Esophagus (tissue), 2 donors: ENCODE data around the gene ATN1. TPM values are rescaled to one million over a fixed set of nuclear protein-coding genes. Genes with fewer than 3 reads are reported as not detected.
A peak's percentile ranks its signal among the peaks of the same experiment; 100 is the strongest.

ENCODE experiments used
- H3K27ac ChIP-seq, 2 donors: one replicate each; pipeline ENCODE4 v1.5.1; 2013; ENCODE audit warnings: low read depth in 2 of 2, mild to moderate bottlenecking in 2 of 2, inconsistent platforms in 1 of 2, low read length in 1 of 2, moderate library complexity in 1 of 2
- H3K27me3 ChIP-seq, 2 donors: one replicate each; pipeline ENCODE4 v1.6.1; 2013; ENCODE audit warnings: low read length in 2 of 2, control low read depth in 1 of 2, mild to moderate bottlenecking in 1 of 2; ENCODE audit not compliant: insufficient read depth in 2 of 2, control insufficient read depth in 1 of 2
- H3K36me3 ChIP-seq, 2 donors: one replicate each; pipeline ENCODE4 v1.6.1; 2013; ENCODE audit warnings: low read length in 1 of 2; ENCODE audit not compliant: control insufficient read depth in 2 of 2, insufficient read depth in 2 of 2
- H3K4me1 ChIP-seq, 2 donors: one replicate each; pipeline ENCODE4 v1.6.1; 2013; ENCODE audit warnings: low read length in 1 of 2; ENCODE audit not compliant: control insufficient read depth in 2 of 2, insufficient read depth in 2 of 2
- H3K4me3 ChIP-seq, 2 donors: one replicate each; pipeline ENCODE4 v1.5.1; 2013; ENCODE audit warnings: low read length in 2 of 2, mild to moderate bottlenecking in 2 of 2, low read depth in 1 of 2, moderate library complexity in 1 of 2
- H3K9me3 ChIP-seq, 2 donors: one replicate each; pipeline ENCODE4 v1.6.1; 2013; ENCODE audit warnings: mild to moderate bottlenecking in 2 of 2, low read depth in 1 of 2, low read length in 1 of 2, moderate library complexity in 1 of 2; ENCODE audit not compliant: control insufficient read depth in 2 of 2, insufficient read depth in 1 of 2
- WGBS, 2 donors: extraction: QIAGEN DNeasy Blood & Tissue Kit; methylation state at CpG; one replicate each; pipeline ENCODE4 v1.1.7; 2013; 5-methylcytosine and 5-hydroxymethylcytosine counted together
- polyA plus RNA-seq, 2 donors: library from polyadenylated mRNA; stranded (reverse); fragments of 200-250 nt; gene quantifications; one replicate each; pipeline ENCODE4 v1.2.3, GENCODE V29; 2013
- donor health status: healthy with polysubstance abuse.
- donor health status: Bipolar disorder and iron deficiency.

The ATN1 gene
- polyA plus RNA-seq, 2 donors = 34.9 to 63.5 TPM

DNA sequence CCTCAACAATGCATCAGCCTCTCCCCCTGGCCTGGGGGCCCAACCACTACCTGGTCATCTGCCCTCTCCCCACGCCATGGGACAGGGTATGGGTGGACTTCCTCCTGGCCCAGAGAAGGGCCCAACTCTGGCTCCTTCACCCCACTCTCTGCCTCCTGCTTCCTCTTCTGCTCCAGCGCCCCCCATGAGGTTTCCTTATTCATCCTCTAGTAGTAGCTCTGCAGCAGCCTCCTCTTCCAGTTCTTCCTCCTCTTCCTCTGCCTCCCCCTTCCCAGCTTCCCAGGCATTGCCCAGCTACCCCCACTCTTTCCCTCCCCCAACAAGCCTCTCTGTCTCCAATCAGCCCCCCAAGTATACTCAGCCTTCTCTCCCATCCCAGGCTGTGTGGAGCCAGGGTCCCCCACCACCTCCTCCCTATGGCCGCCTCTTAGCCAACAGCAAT lies 8.5 kb downstream of the ATN1 start:
- no peaks in the 10 kb centered on the region for H3K9me3 ChIP-seq
- peaks cover 0 to 6% of the 10 kb centered on the region in 2 donors for H3K4me1 ChIP-seq
- H3K27me3 ChIP-seq = no peaks in the 10 kb centered on the region
- peak overlapping the region in 1 of 2 donors; percentile 85 for H3K27ac ChIP-seq
- H3K36me3 ChIP-seq = peaks cover 3 to 24% of the 10 kb centered on the region in 2 donors
- 86 to 92% methylated on average over 3 of the region's 3 CpGs for WGBS, 2 donors
- H3K4me3 ChIP-seq = no peak overlapping the region

DNA sequence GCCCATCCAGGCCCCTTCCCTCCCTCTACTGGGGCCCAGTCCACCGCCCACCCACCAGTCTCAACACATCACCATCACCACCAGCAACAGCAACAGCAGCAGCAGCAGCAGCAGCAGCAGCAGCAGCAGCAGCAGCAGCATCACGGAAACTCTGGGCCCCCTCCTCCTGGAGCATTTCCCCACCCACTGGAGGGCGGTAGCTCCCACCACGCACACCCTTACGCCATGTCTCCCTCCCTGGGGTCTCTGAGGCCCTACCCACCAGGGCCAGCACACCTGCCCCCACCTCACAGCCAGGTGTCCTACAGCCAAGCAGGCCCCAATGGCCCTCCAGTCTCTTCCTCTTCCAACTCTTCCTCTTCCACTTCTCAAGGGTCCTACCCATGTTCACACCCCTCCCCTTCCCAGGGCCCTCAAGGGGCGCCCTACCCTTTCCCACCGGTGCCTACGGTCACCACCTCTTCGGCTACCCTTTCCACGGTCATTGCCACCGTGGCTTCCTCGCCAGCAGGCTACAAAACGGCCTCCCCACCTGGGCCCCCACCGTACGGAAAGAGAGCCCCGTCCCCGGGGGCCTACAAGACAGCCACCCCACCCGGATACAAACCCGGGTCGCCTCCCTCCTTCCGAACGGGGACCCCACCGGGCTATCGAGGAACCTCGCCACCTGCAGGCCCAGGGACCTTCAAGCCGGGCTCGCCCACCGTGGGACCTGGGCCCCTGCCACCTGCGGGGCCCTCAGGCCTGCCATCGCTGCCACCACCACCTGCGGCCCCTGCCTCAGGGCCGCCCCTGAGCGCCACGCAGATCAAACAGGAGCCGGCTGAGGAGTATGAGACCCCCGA lies 9.1 kb downstream of the ATN1 start:
- Histone ChIP-seq H3K27me3 (no peaks in the 10 kb centered on the region), H3K4me1 (peaks cover 0 to 6% of the 10 kb centered on the region in 2 donors), H3K9me3 (no peaks in the 10 kb centered on the region), H3K27ac (peak overlapping the region; percentile 85 to 93), H3K4me3 (peak overlapping the region; percentile 55 to 70), H3K36me3 (peaks cover 3 to 30% of the 10 kb centered on the region in 2 donors)
- 21 to 30% methylated on average over 32 to 36 of the region's 36 CpGs for WGBS, 2 donors

DNA sequence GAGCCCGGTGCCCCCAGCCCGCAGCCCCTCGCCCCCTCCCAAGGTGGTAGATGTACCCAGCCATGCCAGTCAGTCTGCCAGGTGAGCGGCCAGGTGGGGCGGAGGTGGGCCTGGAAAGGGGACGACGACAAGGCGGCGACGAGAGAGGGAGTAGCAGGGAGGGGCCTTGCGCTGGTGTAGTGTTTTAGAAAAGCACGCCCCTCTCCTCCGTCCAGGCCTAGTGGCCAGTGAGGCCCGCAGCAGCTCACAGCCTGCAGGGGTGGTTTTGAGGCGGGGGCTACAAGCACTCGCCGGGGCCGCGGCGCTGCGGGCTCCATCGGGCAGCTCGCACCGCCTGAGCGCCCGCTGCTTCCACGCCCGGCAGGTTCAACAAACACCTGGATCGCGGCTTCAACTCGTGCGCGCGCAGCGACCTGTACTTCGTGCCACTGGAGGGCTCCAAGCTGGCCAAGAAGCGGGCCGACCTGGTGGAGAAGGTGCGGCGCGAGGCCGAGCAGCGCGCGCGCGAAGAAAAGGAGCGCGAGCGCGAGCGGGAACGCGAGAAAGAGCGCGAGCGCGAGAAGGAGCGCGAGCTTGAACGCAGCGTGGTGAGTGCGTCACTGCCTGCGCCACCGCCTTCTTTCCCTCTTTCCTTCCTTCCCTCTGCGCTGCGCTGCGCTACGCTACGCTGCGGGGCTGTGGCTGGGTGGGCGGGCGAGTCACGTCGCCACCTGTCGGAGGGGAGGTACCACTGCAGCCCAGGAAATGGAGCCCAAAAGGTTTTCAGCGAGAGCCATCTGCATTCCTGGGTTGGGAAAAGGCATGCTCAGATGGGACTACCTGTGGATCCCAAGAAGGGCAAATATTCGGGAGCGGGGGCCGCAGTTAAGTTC lies 10.0 kb downstream of the ATN1 start:
- Histone ChIP-seq H3K27me3 (no peaks in the 10 kb centered on the region), H3K4me1 (peaks cover 0 to 6% of the 10 kb centered on the region in 2 donors), H3K4me3 (peak overlapping the region; percentile 55 to 70), H3K9me3 (no peaks in the 10 kb centered on the region), H3K27ac (peak overlapping the region; percentile 85 to 93), H3K36me3 (peaks cover 3 to 31% of the 10 kb centered on the region in 2 donors)
- 0 to 1% methylated on average over 77 to 80 of the region's 80 CpGs for WGBS, 2 donors

DNA sequence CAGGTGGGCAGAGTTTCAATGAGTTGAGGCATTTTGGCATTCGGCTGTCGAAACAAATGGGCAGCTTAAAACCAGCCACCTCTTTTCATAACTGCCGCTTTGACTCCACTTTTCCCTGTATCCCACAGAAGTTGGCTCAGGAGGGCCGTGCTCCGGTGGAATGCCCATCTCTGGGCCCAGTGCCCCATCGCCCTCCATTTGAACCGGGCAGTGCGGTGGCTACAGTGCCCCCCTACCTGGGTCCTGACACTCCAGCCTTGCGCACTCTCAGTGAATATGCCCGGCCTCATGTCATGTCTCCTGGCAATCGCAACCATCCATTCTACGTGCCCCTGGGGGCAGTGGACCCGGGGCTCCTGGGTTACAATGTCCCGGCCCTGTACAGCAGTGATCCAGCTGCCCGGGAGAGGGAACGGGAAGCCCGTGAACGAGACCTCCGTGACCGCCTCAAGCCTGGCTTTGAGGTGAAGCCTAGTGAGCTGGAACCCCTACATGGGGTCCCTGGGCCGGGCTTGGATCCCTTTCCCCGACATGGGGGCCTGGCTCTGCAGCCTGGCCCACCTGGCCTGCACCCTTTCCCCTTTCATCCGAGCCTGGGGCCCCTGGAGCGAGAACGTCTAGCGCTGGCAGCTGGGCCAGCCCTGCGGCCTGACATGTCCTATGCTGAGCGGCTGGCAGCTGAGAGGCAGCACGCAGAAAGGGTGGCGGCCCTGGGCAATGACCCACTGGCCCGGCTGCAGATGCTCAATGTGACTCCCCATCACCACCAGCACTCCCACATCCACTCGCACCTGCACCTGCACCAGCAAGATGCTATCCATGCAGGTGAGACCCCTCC lies 10.8 kb downstream of the ATN1 start:
- H3K4me3 ChIP-seq = no peak overlapping the region
- no peaks in the 10 kb centered on the region for H3K27me3 ChIP-seq
- no peaks in the 10 kb centered on the region for H3K9me3 ChIP-seq
- peaks cover 0 to 6% of the 10 kb centered on the region in 2 donors for H3K4me1 ChIP-seq
- WGBS, 2 donors = 73 to 78% methylated on average over 31 to 32 of the region's 32 CpGs
- H3K36me3 ChIP-seq = peaks cover 3 to 31% of the 10 kb centered on the region in 2 donors
- H3K27ac ChIP-seq = peak overlapping the region; percentile 57 to 85

DNA sequence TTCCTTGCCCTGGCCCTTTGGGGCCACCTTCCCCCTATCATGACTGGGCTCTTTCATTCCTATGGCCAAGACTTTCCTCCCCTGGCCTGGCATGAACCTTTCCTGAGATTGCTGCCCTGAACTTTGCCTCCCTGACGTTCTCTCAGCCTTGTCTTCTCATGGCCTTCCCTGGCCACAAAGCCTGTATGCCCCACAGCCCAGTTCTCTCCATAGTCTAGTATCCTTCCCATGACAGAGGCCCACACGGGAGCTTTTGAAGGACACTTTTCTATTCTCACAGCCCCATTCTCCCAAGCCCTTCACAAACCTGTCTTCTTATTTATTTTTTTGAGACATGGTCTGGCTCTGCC lies 11.4 kb downstream of the ATN1 start:
- Histone ChIP-seq H3K36me3 (peaks cover 3 to 27% of the 10 kb centered on the region in 2 donors), H3K27ac (no peak overlapping the region), H3K4me3 (no peak overlapping the region), H3K27me3 (no peaks in the 10 kb centered on the region), H3K9me3 (no peaks in the 10 kb centered on the region), H3K4me1 (peaks cover 0 to 6% of the 10 kb centered on the region in 2 donors)
- 59 to 75% methylated on average over 2 of the region's 2 CpGs for WGBS, 2 donors

DNA sequence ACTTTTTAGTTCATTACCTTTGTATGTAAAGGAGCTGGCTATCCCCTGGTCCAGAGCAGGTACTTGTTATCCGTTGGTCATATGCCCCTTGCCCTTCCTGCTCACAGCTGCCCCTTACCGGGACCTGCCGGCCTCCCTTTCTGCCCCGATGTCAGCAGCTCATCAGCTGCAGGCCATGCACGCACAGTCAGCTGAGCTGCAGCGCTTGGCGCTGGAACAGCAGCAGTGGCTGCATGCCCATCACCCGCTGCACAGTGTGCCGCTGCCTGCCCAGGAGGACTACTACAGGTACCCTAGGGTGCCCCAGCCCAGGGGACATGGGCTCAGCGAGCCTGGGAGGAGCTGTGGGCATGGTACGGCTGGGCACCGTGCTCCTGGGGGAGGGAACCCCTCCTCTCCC lies 13.5 kb downstream of the ATN1 start:
- Histone ChIP-seq H3K36me3 (peaks cover 0 to 14% of the 10 kb centered on the region in 2 donors), H3K9me3 (no peaks in the 10 kb centered on the region), H3K4me1 (peaks cover 0 to 10% of the 10 kb centered on the region in 2 donors), H3K27ac (no peak overlapping the region), H3K27me3 (no peaks in the 10 kb centered on the region), H3K4me3 (no peak overlapping the region)
- 75 to 79% methylated on average over 12 of the region's 12 CpGs for WGBS, 2 donors

DNA sequence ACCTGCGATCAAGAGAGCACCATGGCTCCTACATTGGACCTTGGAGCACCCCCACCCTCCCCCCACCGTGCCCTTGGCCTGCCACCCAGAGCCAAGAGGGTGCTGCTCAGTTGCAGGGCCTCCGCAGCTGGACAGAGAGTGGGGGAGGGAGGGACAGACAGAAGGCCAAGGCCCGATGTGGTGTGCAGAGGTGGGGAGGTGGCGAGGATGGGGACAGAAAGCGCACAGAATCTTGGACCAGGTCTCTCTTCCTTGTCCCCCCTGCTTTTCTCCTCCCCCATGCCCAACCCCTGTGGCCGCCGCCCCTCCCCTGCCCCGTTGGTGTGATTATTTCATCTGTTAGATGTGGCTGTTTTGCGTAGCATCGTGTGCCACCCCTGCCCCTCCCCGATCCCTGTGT lies 14.0 kb downstream of the ATN1 start:
- H3K36me3 ChIP-seq = peaks cover 0 to 10% of the 10 kb centered on the region in 2 donors
- H3K27me3 ChIP-seq = no peaks in the 10 kb centered on the region
- H3K4me1 ChIP-seq = peaks cover 0 to 11% of the 10 kb centered on the region in 2 donors
- 66 to 74% methylated on average over 12 of the region's 12 CpGs for WGBS, 2 donors
- H3K27ac ChIP-seq = no peak overlapping the region
- H3K9me3 ChIP-seq = no peaks in the 10 kb centered on the region
- no peak overlapping the region for H3K4me3 ChIP-seq

DNA sequence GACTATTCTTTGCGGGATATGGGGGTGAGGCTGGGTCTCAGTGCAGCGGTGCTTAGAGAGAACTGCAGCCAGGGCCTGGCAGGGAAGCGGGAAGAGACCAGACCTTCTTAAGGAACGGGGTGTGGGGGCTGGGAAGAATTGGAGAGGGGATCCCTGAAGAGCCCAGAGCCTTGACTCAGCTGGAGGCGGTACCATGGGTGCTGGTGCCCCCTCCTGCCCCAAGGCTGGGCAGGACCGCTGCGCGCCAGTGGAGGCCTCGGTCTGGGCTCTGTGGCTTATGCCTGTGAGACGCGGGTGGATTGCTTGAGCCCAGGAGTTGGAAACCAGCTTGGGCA lies 14.5 kb downstream of the ATN1 start:
- Histone ChIP-seq H3K4me3 (no peak overlapping the region), H3K4me1 (peaks cover 0 to 9% of the 10 kb centered on the region in 2 donors), H3K27me3 (no peaks in the 10 kb centered on the region), H3K36me3 (peaks cover 0 to 10% of the 10 kb centered on the region in 2 donors), H3K27ac (peak overlapping the region in 1 of 2 donors; percentile 90), H3K9me3 (no peaks in the 10 kb centered on the region)
- WGBS, 2 donors = 77 to 79% methylated on average over 11 of the region's 11 CpGs

DNA sequence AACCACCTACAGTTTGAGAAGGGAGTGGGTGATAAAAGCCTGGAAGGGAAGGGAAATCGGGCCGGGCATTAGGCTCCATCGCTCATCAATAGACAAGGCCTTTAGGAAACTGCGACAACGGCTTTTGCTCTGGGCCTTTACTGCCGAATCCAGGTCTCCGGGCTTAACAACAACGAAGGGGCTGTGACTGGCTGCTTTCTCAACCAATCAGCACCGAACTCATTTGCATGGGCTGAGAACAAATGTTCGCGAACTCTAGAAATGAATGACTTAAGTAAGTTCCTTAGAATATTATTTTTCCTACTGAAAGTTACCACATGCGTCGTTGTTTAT lies 15.6 kb downstream of the ATN1 start:
- peak overlapping the region; percentile 90 to 95 for H3K27ac ChIP-seq
- peaks cover 0 to 10% of the 10 kb centered on the region in 2 donors for H3K36me3 ChIP-seq
- WGBS, 2 donors = 0% methylated on average over 13 of the region's 13 CpGs
- no peaks in the 10 kb centered on the region for H3K9me3 ChIP-seq
- H3K4me1 ChIP-seq = peaks cover 0 to 8% of the 10 kb centered on the region in 2 donors
- no peaks in the 10 kb centered on the region for H3K27me3 ChIP-seq
- H3K4me3 ChIP-seq = peak overlapping the region in 1 of 2 donors; percentile 7
